Measurements from ENCODE around the gene XNDC1N.

DNA sequence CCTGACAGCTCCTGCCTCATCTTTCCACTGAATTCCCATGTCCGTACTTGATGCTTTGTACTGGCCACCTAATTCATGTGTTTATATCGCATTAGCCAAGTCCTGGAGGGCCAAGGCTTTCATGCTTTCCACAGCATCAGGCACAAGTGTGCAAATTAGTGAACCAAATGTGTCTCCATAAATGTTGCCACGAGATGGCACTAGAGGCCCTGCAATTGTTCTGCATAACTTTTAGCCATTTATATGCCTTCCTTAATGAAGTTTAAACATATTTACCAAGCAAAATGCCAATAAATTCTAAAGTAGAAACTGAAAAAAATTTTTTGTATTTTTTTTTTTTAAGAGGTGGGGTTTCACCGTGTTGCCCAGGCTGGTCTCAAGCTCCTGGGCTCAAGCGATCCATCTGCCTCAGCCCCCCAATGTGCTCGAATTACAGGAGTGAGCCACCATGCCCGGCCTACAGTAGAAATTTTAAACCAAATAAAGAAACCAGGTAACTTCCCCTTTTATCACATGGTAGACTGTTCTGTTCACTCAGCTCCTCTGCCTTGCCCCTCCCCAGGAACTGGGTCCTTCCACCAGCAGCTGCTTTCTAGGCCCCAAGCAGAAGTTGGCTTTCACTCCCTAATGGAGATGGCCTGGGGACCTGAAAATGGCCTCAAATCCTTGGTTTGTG lies 49.5 kb upstream of the XNDC1N start:
- TF ChIP-seq, protein P1, sequence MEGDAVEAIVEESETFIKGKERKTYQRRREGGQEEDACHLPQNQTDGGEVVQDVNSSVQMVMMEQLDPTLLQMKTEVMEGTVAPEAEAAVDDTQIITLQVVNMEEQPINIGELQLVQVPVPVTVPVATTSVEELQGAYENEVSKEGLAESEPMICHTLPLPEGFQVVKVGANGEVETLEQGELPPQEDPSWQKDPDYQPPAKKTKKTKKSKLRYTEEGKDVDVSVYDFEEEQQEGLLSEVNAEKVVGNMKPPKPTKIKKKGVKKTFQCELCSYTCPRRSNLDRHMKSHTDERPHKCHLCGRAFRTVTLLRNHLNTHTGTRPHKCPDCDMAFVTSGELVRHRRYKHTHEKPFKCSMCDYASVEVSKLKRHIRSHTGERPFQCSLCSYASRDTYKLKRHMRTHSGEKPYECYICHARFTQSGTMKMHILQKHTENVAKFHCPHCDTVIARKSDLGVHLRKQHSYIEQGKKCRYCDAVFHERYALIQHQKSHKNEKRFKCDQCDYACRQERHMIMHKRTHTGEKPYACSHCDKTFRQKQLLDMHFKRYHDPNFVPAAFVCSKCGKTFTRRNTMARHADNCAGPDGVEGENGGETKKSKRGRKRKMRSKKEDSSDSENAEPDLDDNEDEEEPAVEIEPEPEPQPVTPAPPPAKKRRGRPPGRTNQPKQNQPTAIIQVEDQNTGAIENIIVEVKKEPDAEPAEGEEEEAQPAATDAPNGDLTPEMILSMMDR (IDR thresholded peaks at IDR 0.05): peak; percentile 10 to 62 (median 47)
- TF ChIP-seq POLR2A (IDR thresholded peaks at IDR 0.05): no peak
- no peak for TF ChIP-seq POLR2AphosphoS5 (IDR thresholded peaks at IDR 0.05; ENCODE audit: insufficient read depth in 1 of 2, low read depth in 1 of 2)
